ENCODE data around the gene DHX40. TPM values are rescaled to one million over a fixed set of nuclear protein-coding genes. Genes with fewer than 3 reads are reported as not detected.

The DHX40 gene
- polyA plus RNA-seq, 1 donor (not counting 4 experiments of a cell fraction or from before 2014, with no cell fraction given) = 30.7 TPM

DNA sequence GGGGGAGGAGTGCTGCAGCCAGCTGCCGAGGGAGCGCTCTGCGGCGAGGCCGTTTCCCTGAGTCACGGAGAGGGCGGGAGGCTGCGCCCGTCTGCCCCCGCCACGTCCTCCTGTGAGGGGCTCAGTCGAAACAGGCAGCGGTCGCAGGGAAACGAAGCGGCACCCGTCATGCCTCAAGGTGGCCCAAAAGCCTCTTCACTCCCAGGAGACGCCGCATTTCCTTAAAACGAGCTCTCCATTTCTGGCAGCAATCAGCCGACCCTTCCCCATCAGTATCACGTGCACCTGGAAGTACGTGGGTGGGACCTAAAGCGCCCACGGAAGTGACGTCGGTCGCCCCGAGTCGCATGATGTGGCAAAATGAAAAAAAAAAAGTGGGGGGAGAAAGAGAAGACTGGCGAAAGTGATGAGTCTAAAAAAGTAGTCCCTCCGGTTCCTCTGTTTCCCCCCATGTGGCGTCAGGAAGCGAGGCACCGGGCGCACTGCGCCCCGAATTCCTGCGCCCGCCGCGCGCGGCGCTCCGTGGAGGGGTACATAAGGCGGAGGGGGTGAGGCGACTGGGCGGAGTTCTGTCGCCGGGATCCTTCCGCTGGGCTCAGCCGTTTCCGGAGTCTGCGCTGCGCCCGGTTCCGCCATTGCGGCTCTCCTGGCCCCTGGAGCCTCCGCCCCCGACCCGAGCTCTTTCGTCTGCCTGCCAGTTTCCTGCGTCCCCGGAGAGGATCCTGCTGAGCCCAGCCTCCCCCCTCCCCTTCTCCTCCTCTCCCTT is 54.1 kb downstream of the DHX40 start, which contains the start of gene CLTC:
Gene CLTC, plus strand, starts transcription at position 598 of the 766 bp plus-strand sequence. CDS start 237 bp downstream, outside the sequence.
- peaks cover 18% of the 10 kb centered on the region for H4K20me1 ChIP-seq (ENCODE audit: control insufficient read depth, extremely low read depth, insufficient read depth, low read length)
- peak within 1 kb of the TSS; percentile 100 for H3K27ac ChIP-seq (ENCODE audit: control insufficient read depth, insufficient read depth, low read length)
- H3K4me3 ChIP-seq (ENCODE audit: control insufficient read depth in 2 of 3, extremely low read depth in 1 of 3, insufficient read depth in 2 of 3, low read depth in 1 of 3, low read length in 3 of 3) = peak within 1 kb of the TSS; percentile 96 to 100 (median 97)
- peak within 1 kb of the TSS; percentile 98 for H2AFZ ChIP-seq (ENCODE audit: control insufficient read depth, low read length)
- H3K9me1 ChIP-seq (ENCODE audit: control insufficient read depth, extremely low read depth, insufficient read depth, low read length) = no peaks in the 10 kb centered on the region
- H3K79me2 ChIP-seq (ENCODE audit: control insufficient read depth, insufficient read depth, low read length) = peaks cover 54% of the 10 kb centered on the region
- TF ChIP-seq, protein P1, sequence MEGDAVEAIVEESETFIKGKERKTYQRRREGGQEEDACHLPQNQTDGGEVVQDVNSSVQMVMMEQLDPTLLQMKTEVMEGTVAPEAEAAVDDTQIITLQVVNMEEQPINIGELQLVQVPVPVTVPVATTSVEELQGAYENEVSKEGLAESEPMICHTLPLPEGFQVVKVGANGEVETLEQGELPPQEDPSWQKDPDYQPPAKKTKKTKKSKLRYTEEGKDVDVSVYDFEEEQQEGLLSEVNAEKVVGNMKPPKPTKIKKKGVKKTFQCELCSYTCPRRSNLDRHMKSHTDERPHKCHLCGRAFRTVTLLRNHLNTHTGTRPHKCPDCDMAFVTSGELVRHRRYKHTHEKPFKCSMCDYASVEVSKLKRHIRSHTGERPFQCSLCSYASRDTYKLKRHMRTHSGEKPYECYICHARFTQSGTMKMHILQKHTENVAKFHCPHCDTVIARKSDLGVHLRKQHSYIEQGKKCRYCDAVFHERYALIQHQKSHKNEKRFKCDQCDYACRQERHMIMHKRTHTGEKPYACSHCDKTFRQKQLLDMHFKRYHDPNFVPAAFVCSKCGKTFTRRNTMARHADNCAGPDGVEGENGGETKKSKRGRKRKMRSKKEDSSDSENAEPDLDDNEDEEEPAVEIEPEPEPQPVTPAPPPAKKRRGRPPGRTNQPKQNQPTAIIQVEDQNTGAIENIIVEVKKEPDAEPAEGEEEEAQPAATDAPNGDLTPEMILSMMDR (optimal IDR thresholded peaks at IDR 0.05 in 1 of 3, IDR thresholded peaks at IDR 0.05 in 1 of 3, conservative IDR thresholded peaks at IDR 0.05 in 1 of 3; ENCODE audit: extremely low read depth in 1 of 3, insufficient read depth in 2 of 3, low read length in 3 of 3) = no peak
- no peak for TF ChIP-seq EZH2 (IDR thresholded peaks at IDR 0.05; ENCODE audit: low read length)
- H3K9me3 ChIP-seq (ENCODE audit: control insufficient read depth, low read depth, low read length) = no peaks in the 10 kb centered on the region
- peaks cover 0 to 2% of the 10 kb centered on the region in 2 experiments for H3K36me3 ChIP-seq (ENCODE audit: control insufficient read depth in 2 of 2, extremely low read depth in 1 of 2, insufficient read depth in 2 of 2, low read length in 2 of 2)
- dilution Hi-C loops (cut with MboI; ENCODE audit: extremely low pct_ligation_motif_present, low sequenced_read_pairs) = no loop called here
- peaks cover 29% of the 10 kb centered on the region for H3K4me1 ChIP-seq (ENCODE audit: control insufficient read depth, extremely low read depth, insufficient read depth, low read length)
- H3K9ac ChIP-seq (ENCODE audit: control insufficient read depth, extremely low read depth, insufficient read depth, low read length) = peak within 1 kb of the TSS; percentile 99
- peak within 1 kb of the TSS; percentile 99 for H3K4me2 ChIP-seq (ENCODE audit: control insufficient read depth, extremely low read depth, insufficient read depth, low read depth, low read length)
- peak; percentile 13 for FAIRE-seq
- H3K27me3 ChIP-seq (ENCODE audit: control insufficient read depth, extremely low read depth, insufficient read depth, low read length) = no peaks in the 10 kb centered on the region
- DNase-seq (ENCODE audit: low read depth, low spot score) = peak; percentile 80

- Histone ChIP-seq H3K4me1 (ENCODE audit: control insufficient read depth, extremely low read depth, insufficient read depth, low read length) (peaks cover 29% of the 10 kb centered on the region), H2AFZ (ENCODE audit: control insufficient read depth, low read length) (peak overlapping the region; percentile 43)
Measured at GRCh38 chr17:59620064-59620359, 54.6 kb downstream of the DHX40 start.

More at GRCh38 chr17:59620064-59620359, 54.6 kb downstream of the DHX40 start:
- TF ChIP-seq, protein P1 (optimal IDR thresholded peaks at IDR 0.05 in 1 of 3, IDR thresholded peaks at IDR 0.05 in 1 of 3, conservative IDR thresholded peaks at IDR 0.05 in 1 of 3; ENCODE audit: extremely low read depth in 1 of 3, insufficient read depth in 2 of 3, low read length in 3 of 3) = no peak
- no peak for TF ChIP-seq EZH2 (IDR thresholded peaks at IDR 0.05; ENCODE audit: low read length)
- peak overlapping the region; percentile 96 to 100 (median 97) for H3K4me3 ChIP-seq (ENCODE audit: control insufficient read depth in 2 of 3, extremely low read depth in 1 of 3, insufficient read depth in 2 of 3, low read depth in 1 of 3, low read length in 3 of 3)
- H3K27me3 ChIP-seq (ENCODE audit: control insufficient read depth, extremely low read depth, insufficient read depth, low read length) = no peaks in the 10 kb centered on the region
- no peak overlapping the region for H3K4me2 ChIP-seq (ENCODE audit: control insufficient read depth, extremely low read depth, insufficient read depth, low read depth, low read length)
- DNase-seq (ENCODE audit: low read depth, low spot score) (no peak), FAIRE-seq (no peak)
- H4K20me1 ChIP-seq (ENCODE audit: control insufficient read depth, extremely low read depth, insufficient read depth, low read length) = peaks cover 23% of the 10 kb centered on the region
- H3K9me3 ChIP-seq (ENCODE audit: control insufficient read depth, low read depth, low read length) = no peaks in the 10 kb centered on the region
- dilution Hi-C loops (cut with MboI; ENCODE audit: extremely low pct_ligation_motif_present, low sequenced_read_pairs) = no loop called here
- H3K27ac ChIP-seq (ENCODE audit: control insufficient read depth, insufficient read depth, low read length) = peak overlapping the region; percentile 100
- H3K36me3 ChIP-seq (ENCODE audit: control insufficient read depth in 2 of 2, extremely low read depth in 1 of 2, insufficient read depth in 2 of 2, low read length in 2 of 2) = peaks cover 0 to 3% of the 10 kb centered on the region in 2 experiments
- H3K9ac ChIP-seq (ENCODE audit: control insufficient read depth, extremely low read depth, insufficient read depth, low read length) = peak overlapping the region; percentile 99
- H3K9me1 ChIP-seq (ENCODE audit: control insufficient read depth, extremely low read depth, insufficient read depth, low read length) = no peaks in the 10 kb centered on the region
- H3K79me2 ChIP-seq (ENCODE audit: control insufficient read depth, insufficient read depth, low read length) = peaks cover 59% of the 10 kb centered on the region
